ENCODE data around the gene ANTKMT.

The ANTKMT gene

GRCh38 chr16:766008-766819 lies 45.3 kb downstream of the ANTKMT start:
- no peak for FAIRE-seq

GRCh38 chr16:766820-767640 lies 46.1 kb downstream of the ANTKMT start:
- no peak for FAIRE-seq

GRCh38 chr16:767743-768235 lies 46.8 kb downstream of the ANTKMT start:
- no peak for FAIRE-seq

GRCh38 chr16:768428-768827 lies 47.5 kb downstream of the ANTKMT start:
- no peak for FAIRE-seq

- no peak for FAIRE-seq
These were observed 48.3 kb downstream of the ANTKMT start for GRCh38 chr16:769184-769784.

- FAIRE-seq: no peak
These were observed 49.0 kb downstream of the ANTKMT start for GRCh38 chr16:769934-770333.

GRCh38 chr16:770411-770810 lies 49.5 kb downstream of the ANTKMT start:
- FAIRE-seq: no peak

Measured in A204.1 (cell line).